Osteocyte (in vitro differentiated cells): ENCODE data around the gene PEX12. TPM values are rescaled to one million over a fixed set of nuclear protein-coding genes. Genes with fewer than 3 reads are reported as not detected.
A peak's percentile ranks its signal among the peaks of the same experiment; 100 is the strongest.

Experiments
- DNase-seq: peaks from one replicate; pipeline ENCODE4 v3.0.0; 2021; ENCODE audit warnings: mixed read lengths; ENCODE audit not compliant: unreplicated experiment; ENCODE audit errors: extremely low spot score
- H3K27ac Mint-ChIP-seq: one replicate; pipeline ENCODE4 v1.8.0; 2021; ENCODE audit warnings: mild to moderate bottlenecking, mixed read lengths; ENCODE audit not compliant: unreplicated experiment
- H3K27me3 Mint-ChIP-seq: one replicate; pipeline ENCODE4 v1.8.0; 2021; ENCODE audit warnings: mixed read lengths; ENCODE audit not compliant: unreplicated experiment
- H3K36me3 Mint-ChIP-seq: one replicate; pipeline ENCODE4 v1.8.0; 2021; ENCODE audit warnings: mixed read lengths; ENCODE audit not compliant: unreplicated experiment
- H3K4me1 Mint-ChIP-seq: one replicate; pipeline ENCODE4 v1.8.0; 2021; ENCODE audit warnings: mixed read lengths; ENCODE audit not compliant: unreplicated experiment
- H3K4me3 Mint-ChIP-seq: one replicate; pipeline ENCODE4 v1.8.0; 2021; ENCODE audit warnings: mild to moderate bottlenecking, moderate library complexity, mixed read lengths; ENCODE audit not compliant: unreplicated experiment
- H3K9me3 Mint-ChIP-seq: one replicate; pipeline ENCODE4 v1.8.0; 2021; ENCODE audit warnings: mixed read lengths; ENCODE audit not compliant: unreplicated experiment
- CTCF ChIP-seq: fragments of 200-600 bp; sonication (generic); IDR thresholded peaks from 2 replicates; pipeline ENCODE4 v1.5.0; 2021; ENCODE audit warnings: antibody characterized with exemption, mild to moderate bottlenecking, moderate library complexity
- total RNA-seq: library from RNA; stranded (reverse); gene quantifications from 2 replicates; pipeline ENCODE4 v1.2.1, GENCODE V29; 2021

Gene PEX12
- total RNA-seq, 1 donor from 2014 or later = 7.0 TPM

DNA sequence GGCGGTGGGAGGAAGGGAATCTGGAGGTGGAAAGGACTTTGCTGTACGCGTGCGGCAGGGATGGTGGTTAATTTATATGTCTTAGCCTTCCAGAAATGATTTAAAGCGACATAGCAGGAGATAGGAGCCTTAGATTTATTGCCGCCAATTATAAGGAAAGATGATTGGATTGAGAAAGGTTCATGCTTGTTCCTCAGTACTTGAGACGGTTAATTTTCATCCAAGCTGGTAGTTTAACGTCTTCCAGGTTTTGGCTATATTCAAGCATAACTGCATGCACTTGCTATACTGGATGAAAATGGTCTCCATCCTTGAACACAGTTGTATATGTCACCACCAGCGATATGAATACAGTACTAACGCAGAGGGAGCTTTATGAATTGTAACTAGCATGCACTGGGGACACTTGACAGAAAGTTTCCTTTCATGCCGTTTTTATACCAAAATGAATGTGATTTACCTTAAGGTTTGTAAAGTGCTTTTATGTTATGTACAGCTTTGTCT, 610 bp upstream of the PEX12 start:
- peak overlapping the region; percentile 99 for H3K27ac Mint-ChIP-seq
- DNase-seq = no peak
- peaks cover 25% of the 10 kb centered on the region for H3K4me1 Mint-ChIP-seq
- no peak for TF ChIP-seq CTCF
- H3K4me3 Mint-ChIP-seq = peak overlapping the region; percentile 95
- peaks cover 5% of the 10 kb centered on the region for H3K36me3 Mint-ChIP-seq
- H3K9me3 Mint-ChIP-seq = no peaks in the 10 kb centered on the region
- H3K27me3 Mint-ChIP-seq = peaks cover 7% of the 10 kb centered on the region

DNA sequence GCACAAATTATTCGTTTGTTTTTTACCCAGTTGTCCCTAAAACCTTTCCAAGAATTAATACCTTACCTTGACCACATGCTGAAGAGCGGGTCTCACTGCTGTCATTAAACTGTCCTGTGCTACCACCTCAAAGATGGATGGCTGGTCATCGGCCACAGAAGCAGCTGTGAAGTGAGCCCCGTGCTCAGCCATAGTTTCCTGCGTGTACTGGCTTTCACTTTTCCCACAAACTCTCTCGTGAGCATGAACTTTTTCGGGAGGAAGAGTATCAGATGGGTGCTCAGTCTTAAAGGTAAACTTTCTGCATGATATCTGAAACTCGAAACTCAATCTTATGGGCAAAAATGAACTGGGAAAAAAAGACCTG, 558 bp downstream of the PEX12 start:
- no peak for TF ChIP-seq CTCF
- peak overlapping the region; percentile 99 for H3K27ac Mint-ChIP-seq
- H3K27me3 Mint-ChIP-seq = peaks cover 3% of the 10 kb centered on the region
- H3K4me3 Mint-ChIP-seq = peak overlapping the region; percentile 95
- H3K9me3 Mint-ChIP-seq = no peaks in the 10 kb centered on the region
- H3K36me3 Mint-ChIP-seq = peaks cover 5% of the 10 kb centered on the region
- peaks cover 25% of the 10 kb centered on the region for H3K4me1 Mint-ChIP-seq
- no peak for DNase-seq

DNA sequence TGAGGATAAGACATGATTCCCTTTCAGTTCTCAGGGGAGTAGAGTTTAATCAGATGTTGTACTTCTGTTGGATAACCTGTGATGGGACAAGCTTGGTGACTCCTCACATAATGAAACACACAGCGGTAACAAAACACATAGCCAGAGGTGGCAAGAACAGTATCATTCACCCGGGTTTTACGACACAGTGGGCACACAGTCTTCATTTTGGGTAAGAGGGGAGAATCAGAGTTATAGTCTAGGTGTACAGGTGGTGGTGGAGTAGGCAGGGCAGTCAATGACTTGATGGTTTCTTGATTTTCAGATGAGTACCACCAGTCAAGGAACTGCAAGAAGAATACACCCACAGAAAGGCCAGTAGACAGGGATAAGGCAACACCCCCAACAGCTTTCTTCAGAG, 2.6 kb downstream of the PEX12 start:
- Mint-ChIP-seq H3K9me3 (no peaks in the 10 kb centered on the region), H3K27me3 (no peaks in the 10 kb centered on the region), H3K4me3 (no peak overlapping the region), H3K36me3 (peaks cover 7% of the 10 kb centered on the region), H3K27ac (no peak overlapping the region), H3K4me1 (peaks cover 25% of the 10 kb centered on the region)
- no peak for DNase-seq
- no peak for TF ChIP-seq CTCF

GRCh38 chr17:35569405-35569804, 9.0 kb downstream of the PEX12 start:
- peaks cover 26% of the 10 kb centered on the region for H3K4me1 Mint-ChIP-seq
- H3K9me3 Mint-ChIP-seq = no peaks in the 10 kb centered on the region

DNA sequence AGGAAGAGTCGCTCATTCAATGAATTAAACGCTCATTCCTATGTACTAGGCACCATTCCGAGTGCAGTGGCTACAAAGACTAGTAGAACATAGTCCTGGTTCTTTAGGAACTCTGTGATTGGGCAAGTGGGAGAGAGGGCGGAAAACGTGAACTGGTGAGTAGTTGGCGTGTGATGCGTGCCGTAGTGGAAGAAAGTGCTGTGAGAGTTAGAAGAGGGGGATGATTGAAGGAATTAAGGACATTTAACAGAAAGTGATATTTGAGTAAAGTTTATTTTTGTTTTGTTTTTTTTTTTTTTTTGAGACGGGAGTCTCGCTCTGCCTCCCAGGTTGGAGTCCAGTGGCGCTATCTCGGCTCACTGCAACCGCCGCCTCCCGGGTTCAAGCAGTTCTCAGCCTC, 9.8 kb downstream of the PEX12 start:
- Mint-ChIP-seq H3K4me1 (peaks cover 26% of the 10 kb centered on the region), H3K9me3 (no peaks in the 10 kb centered on the region), H3K27ac (peak overlapping the region; percentile 98), H3K4me3 (peak overlapping the region; percentile 92), H3K36me3 (peaks cover 2% of the 10 kb centered on the region), H3K27me3 (peaks cover 25% of the 10 kb centered on the region)
- TF ChIP-seq CTCF = no peak
- DNase-seq = no peak

More at GRCh38 chr17:35569405-35569804, 9.0 kb downstream of the PEX12 start:
- no peak overlapping the region for H3K27ac Mint-ChIP-seq
- peak overlapping the region; percentile 92 for H3K4me3 Mint-ChIP-seq
- peaks cover 2% of the 10 kb centered on the region for H3K36me3 Mint-ChIP-seq
- H3K27me3 Mint-ChIP-seq = peaks cover 18% of the 10 kb centered on the region
- DNase-seq = no peak
- no peak for TF ChIP-seq CTCF
